Keratinocyte (primary cell): ENCODE data around the gene ZNF335. TPM values are rescaled to one million over a fixed set of nuclear protein-coding genes. Genes with fewer than 3 reads are reported as not detected.

ENCODE experiments used
- DNase-seq: peaks from one replicate; pipeline ENCODE4 v3.0.0-alpha.2; 2011; ENCODE audit warnings: low read depth, missing footprints, low spot score
- FAIRE-seq: peaks from 2 replicates; lab custom pipeline; 2011; peaks lifted over from hg19 to GRCh38; lab: Jason Lieb, UNC
- H2AFZ ChIP-seq: 2 replicates; pipeline ENCODE4 v1.6.0; 2012; ENCODE audit warnings: low read length, control low read depth, inconsistent platforms; ENCODE audit not compliant: control insufficient read depth
- H3K27ac ChIP-seq: 2 replicates; pipeline ENCODE4 v1.5.1; 2011; ENCODE audit warnings: low read length; ENCODE audit not compliant: control insufficient read depth, insufficient read depth
- H3K27me3 ChIP-seq: 3 replicates; pipeline ENCODE4 v1.6.0; 2011; ENCODE audit warnings: low read length; ENCODE audit not compliant: control insufficient read depth, insufficient read depth; ENCODE audit errors: extremely low read depth
- H3K36me3 ChIP-seq, 2 experiments: 2 replicates in 1 of 2; 3 replicates in 1 of 2; pipeline ENCODE4 v1.5.1; 2011; ENCODE audit warnings: low read length in 2 of 2, mild to moderate bottlenecking in 1 of 2; ENCODE audit not compliant: control insufficient read depth in 2 of 2, insufficient read depth in 2 of 2; ENCODE audit errors: extremely low read depth in 1 of 2
- H3K4me1 ChIP-seq: 3 replicates; pipeline ENCODE4 v1.5.1; 2011; ENCODE audit warnings: low read length; ENCODE audit not compliant: control insufficient read depth, insufficient read depth; ENCODE audit errors: extremely low read depth
- H3K4me2 ChIP-seq: 3 replicates; pipeline ENCODE4 v1.6.0; 2011; ENCODE audit warnings: low read depth, low read length; ENCODE audit not compliant: control insufficient read depth, insufficient read depth; ENCODE audit errors: extremely low read depth
- H3K4me3 ChIP-seq, 3 experiments: fragments of 200-600 bp in 1 of 3; sonication (generic) in 1 of 3; 2 replicates in 2 of 3; 3 replicates in 1 of 3; pipeline ENCODE4 v1.5.1; 2011 to 2016; ENCODE audit warnings: low read length in 3 of 3, mild to moderate bottlenecking in 3 of 3, control low read depth in 2 of 3, inconsistent platforms in 1 of 3, low read depth in 1 of 3, mixed read lengths in 1 of 3, mixed run types in 1 of 3, moderate library complexity in 1 of 3; ENCODE audit not compliant: control insufficient read depth in 2 of 3, insufficient read depth in 2 of 3; ENCODE audit errors: extremely low read depth in 1 of 3
- H3K79me2 ChIP-seq: 2 replicates; pipeline ENCODE4 v1.6.0; 2012; ENCODE audit warnings: low read length; ENCODE audit not compliant: control insufficient read depth, insufficient read depth
- H3K9ac ChIP-seq: 3 replicates; pipeline ENCODE4 v1.6.0; 2011; ENCODE audit warnings: low read length; ENCODE audit not compliant: control insufficient read depth, insufficient read depth; ENCODE audit errors: extremely low read depth
- H3K9me1 ChIP-seq: 3 replicates; pipeline ENCODE4 v1.6.0; 2011; ENCODE audit warnings: low read length; ENCODE audit not compliant: control insufficient read depth, insufficient read depth; ENCODE audit errors: extremely low read depth
- H3K9me3 ChIP-seq: 2 replicates; pipeline ENCODE4 v1.5.1; 2012; ENCODE audit warnings: low read depth, low read length; ENCODE audit not compliant: control insufficient read depth
- H4K20me1 ChIP-seq: 3 replicates; pipeline ENCODE4 v1.6.0; 2011; ENCODE audit warnings: low read length; ENCODE audit not compliant: control insufficient read depth, insufficient read depth; ENCODE audit errors: extremely low read depth
- EZH2 ChIP-seq: IDR thresholded peaks from one replicate; pipeline ENCODE4 v1.6.1; 2012; ENCODE audit warnings: inconsistent platforms, mild to moderate bottlenecking, low read length, moderate library complexity
- dilution Hi-C: fragments of 300-500 bp; cut with MboI; formaldehyde crosslinking; loops from one replicate; pipeline ENCODE4 v1.7.0; 2020; ENCODE audit warnings: low sequenced_read_pairs; ENCODE audit not compliant: extremely low pct_ligation_motif_present
- polyA plus RNA-seq, 5 experiments: library from polyadenylated mRNA; depleted of rRNA in 3 of 5; stranded (reverse) in 3 of 5; stranded (forward) in 1 of 5; unstranded in 1 of 5; fragments of >200 nt; gene quantifications; 1 replicate in 1 of 5; 2 replicates in 3 of 5; 3 replicates in 1 of 5; pipeline versions ENCODE4 v1.2.1 to v1.2.3, GENCODE V29; 2011 to 2012; ENCODE audit warnings: missing spikeins in 2 of 5, low read depth in 1 of 5, low replicate concordance in 1 of 5
- TF ChIP-seq, protein P1 (sequence below), 3 experiments: IDR thresholded peaks in 1 of 3; conservative IDR thresholded peaks in 1 of 3; optimal IDR thresholded peaks in 1 of 3; 2 replicates in 2 of 3; 3 replicates in 1 of 3; pipeline versions ENCODE3 to v1.5.1; 2011; ENCODE audit warnings: low read length in 3 of 3, mild to moderate bottlenecking in 3 of 3, moderate library complexity in 2 of 3, control low read depth in 1 of 3, inconsistent platforms in 1 of 3; ENCODE audit not compliant: insufficient read depth in 2 of 3; ENCODE audit errors: extremely low read depth in 1 of 3

ZNF335 gene
- polyA plus RNA-seq, 1 donor (not counting 4 experiments of a cell fraction or from before 2014, with no cell fraction given), result 5.8 TPM

DNA sequence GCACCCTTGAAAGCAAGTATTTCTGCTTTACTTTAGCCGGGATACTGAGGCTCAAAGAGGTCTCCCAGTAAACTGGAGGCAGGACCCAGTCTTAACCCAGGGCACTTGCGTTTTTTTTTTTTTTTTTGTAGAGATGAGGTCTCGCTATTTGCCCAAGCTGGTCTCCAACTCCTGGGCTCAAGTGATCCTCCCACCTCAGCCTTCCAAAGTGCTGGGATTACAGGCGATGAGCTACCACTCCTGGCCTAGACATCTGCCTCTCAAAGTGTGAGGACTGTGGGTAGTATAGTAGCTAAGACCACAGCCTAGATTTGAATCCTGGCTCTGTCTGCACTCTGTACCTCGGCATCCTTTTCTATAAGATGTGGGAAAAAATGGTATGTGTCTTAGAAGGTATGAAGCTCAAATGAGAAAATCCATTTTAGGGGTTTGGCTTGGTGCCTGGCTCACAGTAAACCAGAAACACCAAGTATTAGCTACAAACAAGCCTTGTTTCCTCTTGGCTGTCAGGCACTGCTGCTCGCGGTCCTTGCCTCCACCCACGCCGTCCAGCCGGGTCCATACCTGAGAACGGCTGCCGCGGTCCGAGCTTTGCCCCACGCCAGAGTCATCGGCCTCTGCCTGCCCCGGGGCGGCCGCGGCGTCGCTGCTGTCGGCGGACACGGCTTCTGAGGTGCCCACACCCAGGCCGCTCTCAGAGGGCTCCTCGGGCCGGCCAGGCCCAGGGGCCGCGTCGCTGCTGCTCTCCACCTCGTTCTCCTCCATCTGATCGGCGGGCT lies 1.2 kb downstream of the ZNF335 start:
- peak overlapping the region; percentile 95 for H3K4me2 ChIP-seq
- H3K4me3 ChIP-seq, result peak overlapping the region; percentile 86 to 94 (median 89)
- peaks cover 34% of the 10 kb centered on the region for H3K79me2 ChIP-seq
- peaks cover 23% of the 10 kb centered on the region for H3K4me1 ChIP-seq
- peaks cover 25 to 29% of the 10 kb centered on the region in 2 experiments for H3K36me3 ChIP-seq
- no peaks in the 10 kb centered on the region for H3K9me3 ChIP-seq
- H3K9me1 ChIP-seq, result no peaks in the 10 kb centered on the region
- peak overlapping the region; percentile 100 for H3K9ac ChIP-seq
- H2AFZ ChIP-seq, result peak overlapping the region; percentile 46
- H3K27ac ChIP-seq, result peak overlapping the region; percentile 100
- no peaks in the 10 kb centered on the region for H4K20me1 ChIP-seq
- TF ChIP-seq EZH2, result no peak
- TF ChIP-seq, protein P1, sequence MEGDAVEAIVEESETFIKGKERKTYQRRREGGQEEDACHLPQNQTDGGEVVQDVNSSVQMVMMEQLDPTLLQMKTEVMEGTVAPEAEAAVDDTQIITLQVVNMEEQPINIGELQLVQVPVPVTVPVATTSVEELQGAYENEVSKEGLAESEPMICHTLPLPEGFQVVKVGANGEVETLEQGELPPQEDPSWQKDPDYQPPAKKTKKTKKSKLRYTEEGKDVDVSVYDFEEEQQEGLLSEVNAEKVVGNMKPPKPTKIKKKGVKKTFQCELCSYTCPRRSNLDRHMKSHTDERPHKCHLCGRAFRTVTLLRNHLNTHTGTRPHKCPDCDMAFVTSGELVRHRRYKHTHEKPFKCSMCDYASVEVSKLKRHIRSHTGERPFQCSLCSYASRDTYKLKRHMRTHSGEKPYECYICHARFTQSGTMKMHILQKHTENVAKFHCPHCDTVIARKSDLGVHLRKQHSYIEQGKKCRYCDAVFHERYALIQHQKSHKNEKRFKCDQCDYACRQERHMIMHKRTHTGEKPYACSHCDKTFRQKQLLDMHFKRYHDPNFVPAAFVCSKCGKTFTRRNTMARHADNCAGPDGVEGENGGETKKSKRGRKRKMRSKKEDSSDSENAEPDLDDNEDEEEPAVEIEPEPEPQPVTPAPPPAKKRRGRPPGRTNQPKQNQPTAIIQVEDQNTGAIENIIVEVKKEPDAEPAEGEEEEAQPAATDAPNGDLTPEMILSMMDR (optimal IDR thresholded peaks at IDR 0.05 in 1 of 3, IDR thresholded peaks at IDR 0.05 in 1 of 3, conservative IDR thresholded peaks at IDR 0.05 in 1 of 3; ENCODE audit: extremely low read depth in 1 of 3, insufficient read depth in 2 of 3, low read length in 3 of 3), result no peak
- H3K27me3 ChIP-seq, result no peaks in the 10 kb centered on the region
- DNase-seq (no peak), FAIRE-seq (no peak)
- dilution Hi-C loops, result no loop called here

GRCh38 chr20:45969712-45970634 lies 2.0 kb downstream of the ZNF335 start:
- peak overlapping the region; percentile 86 to 94 (median 89) for H3K4me3 ChIP-seq
- no peak for TF ChIP-seq EZH2
- TF ChIP-seq, protein P1 (optimal IDR thresholded peaks at IDR 0.05 in 1 of 3, IDR thresholded peaks at IDR 0.05 in 1 of 3, conservative IDR thresholded peaks at IDR 0.05 in 1 of 3; ENCODE audit: extremely low read depth in 1 of 3, insufficient read depth in 2 of 3, low read length in 3 of 3), result peak; percentile 59 to 86 (median 75)
- no peaks in the 10 kb centered on the region for H3K9me1 ChIP-seq
- H3K4me2 ChIP-seq, result peak overlapping the region; percentile 95
- peaks cover 29 to 32% of the 10 kb centered on the region in 2 experiments for H3K36me3 ChIP-seq
- DNase-seq, result no peak
- FAIRE-seq, result no peak
- no peaks in the 10 kb centered on the region for H3K9me3 ChIP-seq
- H4K20me1 ChIP-seq, result no peaks in the 10 kb centered on the region
- H3K27me3 ChIP-seq, result no peaks in the 10 kb centered on the region
- peaks cover 23% of the 10 kb centered on the region for H3K4me1 ChIP-seq
- no peak overlapping the region for H3K27ac ChIP-seq
- dilution Hi-C loops, result no loop called here
- H3K79me2 ChIP-seq, result peaks cover 34% of the 10 kb centered on the region
- H2AFZ ChIP-seq, result no peak overlapping the region
- peak overlapping the region; percentile 100 for H3K9ac ChIP-seq
